Suprapubic skin (tissue), 4 donors: ENCODE results near the gene LEKR1. TPM values are rescaled to one million over a fixed set of nuclear protein-coding genes. Genes with fewer than 3 reads are reported as not detected.

Experiments
- DNase-seq, 2 donors: peaks; one replicate each; pipeline ENCODE4 v3.0.0-alpha.2; 2019; ENCODE audit warnings: low spot score in 2 of 2
- H3K27ac ChIP-seq: fragments of 200-600 bp; sonication (generic); one replicate; pipeline ENCODE4 v1.5.1; 2019
- H3K27me3 ChIP-seq: fragments of 200-600 bp; sonication (generic); one replicate; pipeline ENCODE4 v1.5.1; 2019
- H3K36me3 ChIP-seq: fragments of 200-600 bp; sonication (generic); one replicate; pipeline ENCODE4 v1.5.1; 2019
- H3K4me1 ChIP-seq: fragments of 200-600 bp; sonication (generic); one replicate; pipeline ENCODE4 v1.5.1; 2019
- H3K4me3 ChIP-seq: fragments of 200-600 bp; sonication (generic); one replicate; pipeline ENCODE4 v1.5.1; 2019; ENCODE audit warnings: mild to moderate bottlenecking
- H3K9me3 ChIP-seq: fragments of 200-600 bp; sonication (generic); one replicate; pipeline ENCODE4 v1.5.1; 2019
- EP300 ChIP-seq: sonication (generic); formaldehyde crosslinking; IDR thresholded peaks from one replicate; pipeline ENCODE4 v1.6.1; 2017; ENCODE audit warnings: antibody characterized with exemption
- POLR2A ChIP-seq, 2 donors: fragments of 450-650 bp; IDR thresholded peaks; one replicate each; pipeline ENCODE4 v1.6.1; 2017; ENCODE audit warnings: antibody characterized with exemption in 2 of 2, mild to moderate bottlenecking in 2 of 2, moderate library complexity in 2 of 2
- POLR2AphosphoS5 ChIP-seq, 3 donors: sonication (generic); formaldehyde crosslinking; IDR thresholded peaks; one replicate each; pipeline ENCODE4 v1.6.1; 2017; ENCODE audit warnings: antibody characterized with exemption in 3 of 3
- WGBS: methylation state at CpG from one replicate; pipeline ENCODE4 v1.1.5; 2018; 5-methylcytosine and 5-hydroxymethylcytosine counted together
- total RNA-seq, 4 donors: library from RNA; depleted of rRNA; stranded (reverse); fragments of >200 nt; gene quantifications; one replicate each; pipeline ENCODE4 v1.1.0, GENCODE V29; 2016
- TF ChIP-seq, protein P1 (sequence below), 2 donors: fragments of 200-600 bp in 1 of 2; fragments of 450-650 bp in 1 of 2; sonication (generic) in 1 of 2; IDR thresholded peaks; one replicate each; pipeline ENCODE4 v1.5.1; 2016 to 2019; ENCODE audit warnings: antibody characterized with exemption in 2 of 2, mild to moderate bottlenecking in 1 of 2, moderate library complexity in 1 of 2

LEKR1 gene
- total RNA-seq, 4 donors from 2014 or later = 1.0 to 3.4 (median 1.5) TPM

- Histone ChIP-seq H3K27ac (no peak overlapping the region), H3K27me3 (no peaks in the 10 kb centered on the region), H3K4me3 (no peak overlapping the region), H3K4me1 (peaks cover 5% of the 10 kb centered on the region), H3K36me3 (no peaks in the 10 kb centered on the region), H3K9me3 (no peaks in the 10 kb centered on the region)
- no peak for TF ChIP-seq POLR2AphosphoS5 (IDR thresholded peaks at IDR 0.05)
- TF ChIP-seq POLR2A (IDR thresholded peaks at IDR 0.05) = no peak
- DNase-seq = no peak
- WGBS = 55% methylated on average over 2 of the region's 2 CpGs
Measured at GRCh38 chr3:157070678-157070999, 244.5 kb downstream of the LEKR1 start.

- H3K27me3 ChIP-seq = no peaks in the 10 kb centered on the region
- DNase-seq = no peak
- H3K27ac ChIP-seq = no peak overlapping the region
- H3K4me1 ChIP-seq = peaks cover 14% of the 10 kb centered on the region
- no peak overlapping the region for H3K4me3 ChIP-seq
- TF ChIP-seq EP300 (no peak), POLR2A (IDR thresholded peaks at IDR 0.05) (no peak), POLR2AphosphoS5 (IDR thresholded peaks at IDR 0.05) (no peak)
- TF ChIP-seq, protein P1, sequence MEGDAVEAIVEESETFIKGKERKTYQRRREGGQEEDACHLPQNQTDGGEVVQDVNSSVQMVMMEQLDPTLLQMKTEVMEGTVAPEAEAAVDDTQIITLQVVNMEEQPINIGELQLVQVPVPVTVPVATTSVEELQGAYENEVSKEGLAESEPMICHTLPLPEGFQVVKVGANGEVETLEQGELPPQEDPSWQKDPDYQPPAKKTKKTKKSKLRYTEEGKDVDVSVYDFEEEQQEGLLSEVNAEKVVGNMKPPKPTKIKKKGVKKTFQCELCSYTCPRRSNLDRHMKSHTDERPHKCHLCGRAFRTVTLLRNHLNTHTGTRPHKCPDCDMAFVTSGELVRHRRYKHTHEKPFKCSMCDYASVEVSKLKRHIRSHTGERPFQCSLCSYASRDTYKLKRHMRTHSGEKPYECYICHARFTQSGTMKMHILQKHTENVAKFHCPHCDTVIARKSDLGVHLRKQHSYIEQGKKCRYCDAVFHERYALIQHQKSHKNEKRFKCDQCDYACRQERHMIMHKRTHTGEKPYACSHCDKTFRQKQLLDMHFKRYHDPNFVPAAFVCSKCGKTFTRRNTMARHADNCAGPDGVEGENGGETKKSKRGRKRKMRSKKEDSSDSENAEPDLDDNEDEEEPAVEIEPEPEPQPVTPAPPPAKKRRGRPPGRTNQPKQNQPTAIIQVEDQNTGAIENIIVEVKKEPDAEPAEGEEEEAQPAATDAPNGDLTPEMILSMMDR (IDR thresholded peaks at IDR 0.05) = no peak
- 100% methylated on average over 2 of the region's 2 CpGs for WGBS
- no peaks in the 10 kb centered on the region for H3K36me3 ChIP-seq
- H3K9me3 ChIP-seq = no peaks in the 10 kb centered on the region
Measured at GRCh38 chr3:157071744-157072525, 245.8 kb downstream of the LEKR1 start.

- Histone ChIP-seq H3K36me3 (no peaks in the 10 kb centered on the region), H3K4me1 (peaks cover 16% of the 10 kb centered on the region), H3K27me3 (no peaks in the 10 kb centered on the region), H3K27ac (no peak overlapping the region), H3K4me3 (no peak overlapping the region), H3K9me3 (no peaks in the 10 kb centered on the region)
- TF ChIP-seq POLR2AphosphoS5 (IDR thresholded peaks at IDR 0.05) (no peak), POLR2A (IDR thresholded peaks at IDR 0.05) (no peak), EP300 (no peak)
- TF ChIP-seq, protein P1 (IDR thresholded peaks at IDR 0.05) = no peak
- no peak for DNase-seq
- WGBS = 31% methylated on average over 4 of the region's 4 CpGs
Measured at GRCh38 chr3:157073810-157074209, 247.7 kb downstream of the LEKR1 start.

GRCh38 chr3:157074490-157074889 is 248.3 kb downstream of the LEKR1 start:
- Histone ChIP-seq H3K4me1 (peaks cover 16% of the 10 kb centered on the region), H3K27me3 (no peaks in the 10 kb centered on the region), H3K4me3 (no peak overlapping the region), H3K9me3 (no peaks in the 10 kb centered on the region), H3K27ac (no peak overlapping the region), H3K36me3 (no peaks in the 10 kb centered on the region)
- 98% methylated on average over 3 of the region's 3 CpGs for WGBS
- no peak for TF ChIP-seq EP300
- TF ChIP-seq POLR2AphosphoS5 (IDR thresholded peaks at IDR 0.05) = no peak
- no peak for TF ChIP-seq POLR2A (IDR thresholded peaks at IDR 0.05)
- TF ChIP-seq, protein P1 (IDR thresholded peaks at IDR 0.05) = no peak
- DNase-seq = no peak

DNA sequence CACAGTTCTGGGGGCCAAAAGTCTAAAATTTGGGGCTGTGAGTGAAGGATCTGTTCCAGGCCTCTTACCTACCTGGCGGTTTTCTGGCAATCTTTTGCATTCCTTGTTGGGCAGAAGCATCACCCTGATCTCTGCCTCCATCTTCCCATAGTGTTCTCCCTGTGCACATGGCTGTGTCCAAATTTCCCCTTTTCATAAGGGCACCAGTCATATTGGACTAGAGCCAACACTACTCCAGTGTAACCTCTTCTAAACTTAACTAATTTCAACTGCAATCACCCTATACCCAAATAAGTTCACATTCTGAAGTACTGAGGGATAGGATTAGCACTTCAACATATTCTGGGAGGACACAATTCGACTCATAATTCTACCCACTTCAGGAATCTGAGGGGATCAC is 248.8 kb downstream of the LEKR1 start:
- no peaks in the 10 kb centered on the region for H3K36me3 ChIP-seq
- DNase-seq = no peak
- H3K4me1 ChIP-seq = peaks cover 16% of the 10 kb centered on the region
- TF ChIP-seq EP300 (no peak), POLR2A (IDR thresholded peaks at IDR 0.05) (no peak), POLR2AphosphoS5 (IDR thresholded peaks at IDR 0.05) (no peak)
- TF ChIP-seq, protein P1 (IDR thresholded peaks at IDR 0.05) = no peak
- 98% methylated on average over 2 of the region's 2 CpGs for WGBS
- no peaks in the 10 kb centered on the region for H3K27me3 ChIP-seq
- H3K9me3 ChIP-seq = no peaks in the 10 kb centered on the region
- no peak overlapping the region for H3K27ac ChIP-seq
- no peak overlapping the region for H3K4me3 ChIP-seq
